ACC112 (cell line): ENCODE data around the gene EHBP1.
"Not testable (repeated sequence)": the region's sequence is repeated elsewhere in the genome, so short reads cannot be mapped to it uniquely, and the experiment has no call there.

Experiments
- H2AFZ ChIP-seq: fragments of 200-600 bp; sonication (generic); one replicate; pipeline ENCODE4 v1.6.0; 2017; ENCODE audit warnings: antibody characterized with exemption, low read length; ENCODE audit not compliant: unreplicated experiment
- H3K27ac ChIP-seq: fragments of 200-600 bp; sonication (generic); 2 replicates; pipeline ENCODE4 v1.5.1; 2014; ENCODE audit warnings: low read depth, mild to moderate bottlenecking, antibody characterized with exemption, low read length, moderate library complexity
- H3K27me3 ChIP-seq: fragments of 200-600 bp; sonication (generic); 2 replicates; pipeline ENCODE4 v1.6.1; 2014; ENCODE audit warnings: mild to moderate bottlenecking, antibody characterized with exemption, low read length, moderate library complexity, mixed read lengths; ENCODE audit not compliant: insufficient read depth
- H3K36me3 ChIP-seq: fragments of 200-600 bp; sonication (generic); 2 replicates; pipeline ENCODE4 v1.6.1; 2016; ENCODE audit warnings: mild to moderate bottlenecking, antibody characterized with exemption, low read length, moderate library complexity, mixed read lengths; ENCODE audit not compliant: insufficient read depth
- H3K4me1 ChIP-seq: fragments of 200-600 bp; sonication (generic); one replicate; pipeline ENCODE4 v1.6.1; 2016; ENCODE audit warnings: low read length, mixed read lengths; ENCODE audit not compliant: insufficient read depth, unreplicated experiment, control insufficient read depth
- H3K4me3 ChIP-seq: fragments of 200-600 bp; sonication (generic); 2 replicates; pipeline ENCODE4 v1.5.1; 2014; ENCODE audit warnings: mild to moderate bottlenecking, low read depth, low read length
- H3K79me2 ChIP-seq: fragments of 200-600 bp; sonication (generic); one replicate; pipeline ENCODE4 v1.6.0; 2016; ENCODE audit warnings: low read length; ENCODE audit not compliant: control insufficient read depth, unreplicated experiment, insufficient read depth

The EHBP1 gene

DNA sequence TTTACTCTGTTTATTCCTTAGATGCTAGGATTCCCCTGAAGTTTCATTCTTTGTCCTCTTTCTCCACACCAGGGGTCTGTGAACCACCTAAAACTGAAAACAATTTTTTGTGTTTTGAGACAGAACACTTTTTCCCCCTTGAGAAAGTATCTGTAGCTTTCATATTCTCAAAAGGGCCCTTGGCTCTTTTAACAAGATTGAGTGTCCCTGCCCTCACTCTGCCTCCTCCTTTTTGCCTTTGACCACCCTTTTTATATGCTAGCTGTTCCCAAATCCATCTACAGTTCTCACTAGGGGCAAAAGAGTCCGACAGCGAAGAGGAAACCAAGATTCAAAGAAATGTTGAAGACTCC lies 883 bp upstream of the EHBP1 start:
- Histone ChIP-seq H3K79me2 (peaks cover 36% of the 10 kb centered on the region), H2AFZ (peak overlapping the region; percentile 70), H3K36me3 (peaks cover 24% of the 10 kb centered on the region), H3K4me3 (peak overlapping the region; percentile 87), H3K4me1 (peaks cover 17% of the 10 kb centered on the region), H3K27ac (peak overlapping the region; percentile 8; the same call in 1 of the 2 replicates), H3K27me3 (no peaks in the 10 kb centered on the region)

DNA sequence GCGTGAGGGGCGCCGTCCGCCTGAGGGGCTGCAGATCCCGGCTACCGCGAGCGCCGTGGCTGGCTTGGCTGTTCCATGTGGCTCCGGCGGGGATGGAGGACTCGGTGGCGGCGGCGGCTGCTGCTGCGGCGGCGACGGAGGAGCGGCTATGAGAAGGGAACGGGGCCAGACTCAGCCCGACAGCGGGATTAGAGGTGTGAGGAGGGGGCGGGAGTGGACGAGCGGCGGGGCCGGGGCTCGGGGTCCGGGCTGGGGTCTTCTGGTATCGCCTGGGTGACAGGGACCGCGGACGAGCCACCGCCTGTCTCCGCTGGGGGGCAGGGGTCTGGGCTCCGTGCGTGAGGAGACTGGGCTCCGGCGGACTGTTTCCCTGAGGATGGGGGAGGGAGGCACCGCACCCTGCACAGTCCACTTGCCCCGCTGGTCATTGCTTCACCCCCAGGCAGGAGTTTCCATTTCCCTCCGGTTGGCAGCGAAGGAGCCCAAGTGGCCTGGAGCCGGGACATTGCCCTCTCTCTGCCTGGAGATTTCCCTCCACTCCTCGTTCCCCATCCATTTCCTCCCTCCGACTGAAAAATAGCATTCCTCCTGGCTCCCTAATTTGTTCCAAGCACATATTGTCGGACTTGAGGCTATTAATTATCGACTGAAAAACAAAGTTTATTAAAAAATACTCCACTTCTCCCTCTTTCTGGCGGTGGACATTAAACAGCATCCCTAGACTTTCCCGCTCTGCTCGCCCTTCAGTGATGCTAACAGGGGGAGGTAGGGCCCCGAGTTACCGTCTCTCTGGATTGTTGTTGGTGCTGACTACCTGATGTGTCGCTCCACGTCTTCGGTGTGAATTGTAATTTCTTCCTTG lies 577 bp downstream of the EHBP1 start:
- H2AFZ ChIP-seq = peak overlapping the region; percentile 65
- peaks cover 17% of the 10 kb centered on the region for H3K4me1 ChIP-seq
- H3K27me3 ChIP-seq = no peaks in the 10 kb centered on the region
- H3K4me3 ChIP-seq = peak overlapping the region; percentile 87
- peak overlapping the region; percentile 22; the same call in 1 of the 2 replicates for H3K27ac ChIP-seq
- H3K36me3 ChIP-seq = peaks cover 36% of the 10 kb centered on the region
- peaks cover 47% of the 10 kb centered on the region for H3K79me2 ChIP-seq

DNA sequence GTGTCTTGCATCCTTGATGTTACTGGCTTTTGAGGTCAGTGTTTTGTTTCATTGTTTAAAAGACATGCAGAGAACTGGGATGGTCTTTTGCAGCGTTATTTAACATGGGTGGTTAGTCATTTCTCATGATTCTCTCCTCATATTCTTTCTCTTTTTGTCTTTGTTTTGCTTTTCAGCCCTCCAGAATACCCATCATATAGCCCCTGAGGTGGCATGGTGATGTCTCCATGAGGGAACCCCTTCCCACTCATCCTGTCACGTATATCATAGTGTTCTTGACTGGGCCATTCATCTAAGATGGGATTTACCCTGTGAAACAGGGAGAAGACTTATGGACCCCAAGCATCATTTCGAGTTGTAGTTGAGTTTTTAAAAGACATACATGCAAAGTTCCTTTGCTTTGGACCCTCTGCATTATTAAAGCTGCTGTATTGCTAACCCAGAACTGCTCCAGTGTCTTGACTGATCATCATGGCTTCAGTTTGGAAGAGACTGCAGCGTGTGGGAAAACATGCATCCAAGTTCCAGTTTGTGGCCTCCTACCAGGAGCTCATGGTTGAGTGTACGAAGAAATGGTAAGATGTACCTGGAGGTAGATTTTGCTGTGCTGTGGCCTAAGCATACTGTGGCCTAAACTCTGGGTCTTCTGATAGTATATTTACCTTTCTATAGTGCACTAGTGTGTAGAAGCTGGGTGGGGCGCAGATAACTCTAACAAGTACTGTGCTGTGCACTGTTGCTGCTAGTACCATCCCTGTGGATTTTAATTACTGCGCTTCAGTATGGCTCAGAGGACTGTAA lies 1.4 kb downstream of the EHBP1 start:
- H3K27me3 ChIP-seq = no peaks in the 10 kb centered on the region
- peak overlapping the region; percentile 87 for H3K4me3 ChIP-seq
- peak overlapping the region; percentile 22; the same call in 1 of the 2 replicates for H3K27ac ChIP-seq
- peaks cover 44% of the 10 kb centered on the region for H3K36me3 ChIP-seq
- H3K79me2 ChIP-seq = peaks cover 56% of the 10 kb centered on the region
- H2AFZ ChIP-seq = peak overlapping the region; percentile 65
- peaks cover 21% of the 10 kb centered on the region for H3K4me1 ChIP-seq

GRCh38 chr2:62708751-62709150 lies 3.2 kb downstream of the EHBP1 start:
- no peak overlapping the region for H3K27ac ChIP-seq
- peaks cover 69% of the 10 kb centered on the region for H3K79me2 ChIP-seq
- peaks cover 21% of the 10 kb centered on the region for H3K4me1 ChIP-seq
- peak overlapping the region; percentile 87 for H3K4me3 ChIP-seq
- H2AFZ ChIP-seq = no peak overlapping the region
- peaks cover 53% of the 10 kb centered on the region for H3K36me3 ChIP-seq
- no peaks in the 10 kb centered on the region for H3K27me3 ChIP-seq

GRCh38 chr2:62711832-62712494 lies 6.5 kb downstream of the EHBP1 start:
- H3K27ac ChIP-seq = no peak overlapping the region
- no peaks in the 10 kb centered on the region for H3K27me3 ChIP-seq
- H2AFZ ChIP-seq = no peak overlapping the region
- no peak overlapping the region for H3K4me3 ChIP-seq
- H3K79me2 ChIP-seq = peaks cover 80% of the 10 kb centered on the region
- peaks cover 10% of the 10 kb centered on the region for H3K4me1 ChIP-seq
- H3K36me3 ChIP-seq = peaks cover 63% of the 10 kb centered on the region

- H3K4me3 ChIP-seq = not testable (repeated sequence)
- H3K79me2 ChIP-seq = peaks cover 78% of the 10 kb centered on the region
These were observed 7.7 kb downstream of the EHBP1 start for GRCh38 chr2:62713196-62713595.

GRCh38 chr2:62713837-62714236 lies 8.3 kb downstream of the EHBP1 start:
- H3K4me3 ChIP-seq = no peak overlapping the region
- H3K4me1 ChIP-seq = peaks cover 4% of the 10 kb centered on the region
- no peak overlapping the region for H3K27ac ChIP-seq
- peaks cover 78% of the 10 kb centered on the region for H3K79me2 ChIP-seq
- H2AFZ ChIP-seq = no peak overlapping the region
- H3K27me3 ChIP-seq = no peaks in the 10 kb centered on the region
- peaks cover 47% of the 10 kb centered on the region for H3K36me3 ChIP-seq

More at GRCh38 chr2:62713196-62713595, 7.7 kb downstream of the EHBP1 start:
- not testable (repeated sequence) for H3K27me3 ChIP-seq, H3K4me1 ChIP-seq, H2AFZ ChIP-seq, H3K27ac ChIP-seq
- peaks cover 53% of the 10 kb centered on the region for H3K36me3 ChIP-seq

DNA sequence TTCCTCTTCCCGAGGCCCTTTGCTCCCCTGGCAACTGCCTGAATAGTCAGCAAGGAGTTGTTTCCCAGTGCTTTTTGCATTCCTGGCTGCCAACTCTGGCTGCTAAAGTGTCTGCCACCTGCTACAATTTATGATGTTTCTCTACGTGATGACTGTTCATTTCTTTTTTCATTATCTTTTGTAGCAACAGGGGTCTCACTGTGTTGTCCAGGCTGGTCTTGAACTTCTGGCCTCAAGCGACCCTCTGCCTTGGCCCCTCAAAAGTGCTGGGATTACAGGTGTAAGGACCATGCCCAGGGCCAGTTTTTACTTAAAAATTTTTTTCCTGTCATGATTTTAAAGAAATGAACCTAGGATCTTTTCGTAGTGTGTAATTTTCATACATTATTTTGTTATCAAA lies 11.3 kb downstream of the EHBP1 start:
- Histone ChIP-seq H3K36me3 (peaks cover 24% of the 10 kb centered on the region), H3K79me2 (peaks cover 77% of the 10 kb centered on the region)

DNA sequence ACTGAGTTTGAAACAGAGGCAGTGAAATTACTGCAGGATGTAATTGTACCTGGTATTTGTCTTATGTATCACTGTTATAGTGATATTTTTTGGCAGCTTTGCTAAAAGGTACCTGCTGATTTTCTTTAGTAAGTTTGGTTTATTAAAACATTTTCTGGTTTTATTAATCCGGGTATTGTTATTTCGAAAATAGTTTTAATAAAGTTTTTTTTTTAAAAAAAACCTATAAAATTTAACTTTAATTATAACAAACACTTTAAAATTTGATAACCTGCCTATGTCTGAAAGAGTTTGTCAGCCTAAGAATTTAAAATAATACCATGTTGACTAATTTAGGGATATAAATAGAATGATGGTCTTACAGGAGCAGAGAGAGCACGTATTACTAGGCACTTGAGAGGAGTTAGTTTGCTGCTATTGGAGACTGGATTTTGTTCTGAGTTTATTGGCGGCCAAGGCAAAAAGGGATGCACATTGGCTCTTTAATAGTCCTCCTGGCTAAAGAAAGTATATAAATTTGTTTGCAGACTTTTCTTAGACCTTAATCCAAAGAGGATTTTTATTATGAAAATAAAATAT lies 12.1 kb downstream of the EHBP1 start:
- H3K27ac ChIP-seq = no peak overlapping the region
- peaks cover 77% of the 10 kb centered on the region for H3K79me2 ChIP-seq
- no peaks in the 10 kb centered on the region for H3K4me1 ChIP-seq
- H3K4me3 ChIP-seq = no peak overlapping the region
- H3K27me3 ChIP-seq = no peaks in the 10 kb centered on the region
- H3K36me3 ChIP-seq = peaks cover 20% of the 10 kb centered on the region; the same call in 1 of the 2 replicates
- H2AFZ ChIP-seq = no peak overlapping the region

More for the DNA sequence above, 11.3 kb downstream of the EHBP1 start:
- Histone ChIP-seq H3K27ac (no peak overlapping the region), H3K4me3 (no peak overlapping the region), H2AFZ (no peak overlapping the region), H3K27me3 (no peaks in the 10 kb centered on the region), H3K4me1 (peaks cover 1% of the 10 kb centered on the region)

GRCh38 chr2:62718225-62718822 lies 12.8 kb downstream of the EHBP1 start:
- Histone ChIP-seq H2AFZ (no peak overlapping the region), H3K4me3 (no peak overlapping the region), H3K36me3 (peaks cover 28% of the 10 kb centered on the region; the same call in 1 of the 2 replicates), H3K4me1 (no peaks in the 10 kb centered on the region), H3K27ac (no peak overlapping the region), H3K27me3 (no peaks in the 10 kb centered on the region), H3K79me2 (peaks cover 81% of the 10 kb centered on the region)
